HepG2 (cell line): ENCODE results near the gene SOX8. TPM values are rescaled to one million over a fixed set of nuclear protein-coding genes. Genes with fewer than 3 reads are reported as not detected.

Experiments
- EED ChIP-seq: sonication (generic); formaldehyde crosslinking; IDR thresholded peaks from 2 replicates; pipeline ENCODE4 v1.5.0; 2020; ENCODE audit warnings: mild to moderate bottlenecking, missing genetic modification reagents
- GLI4 ChIP-seq: sonication (generic); formaldehyde crosslinking; IDR thresholded peaks from 2 replicates; pipeline ENCODE4 v1.5.1; 2020; ENCODE audit warnings: missing genetic modification reagents, mild to moderate bottlenecking, moderate library complexity, borderline replicate concordance
- ISX ChIP-seq: sonication (generic); formaldehyde crosslinking; conservative IDR thresholded peaks from 2 replicates; pipeline ENCODE4 v1.5.0; 2020; ENCODE audit warnings: missing genetic modification reagents
- MED1 ChIP-seq: sonication (generic); formaldehyde crosslinking; IDR thresholded peaks from 2 replicates; pipeline ENCODE4 v1.4.0; 2020; ENCODE audit warnings: missing genetic modification reagents
- MIXL1 ChIP-seq: IDR thresholded peaks from 2 replicates; pipeline ENCODE4 v1.6.1; 2016
- MXD3 ChIP-seq: IDR thresholded peaks from 2 replicates; pipeline ENCODE4 v1.6.1; 2016; ENCODE audit warnings: mild to moderate bottlenecking, missing biosample characterization, missing genetic modification reagents
- MXD4 ChIP-seq: IDR thresholded peaks from 2 replicates; pipeline ENCODE4 v1.6.1; 2016; ENCODE audit warnings: mild to moderate bottlenecking, missing biosample characterization, missing genetic modification reagents
- NR2F6 ChIP-seq, 2 experiments: IDR thresholded peaks; 2 replicates each; pipeline ENCODE4 v1.6.1; 2016; ENCODE audit warnings: antibody characterized with exemption in 1 of 2, mild to moderate bottlenecking in 1 of 2
- SAFB2 ChIP-seq: sonication (generic); formaldehyde crosslinking; IDR thresholded peaks from 2 replicates; pipeline ENCODE4 v1.5.1; 2020; ENCODE audit warnings: missing genetic modification reagents, low read depth, mild to moderate bottlenecking, borderline replicate concordance
- SP2 ChIP-seq: sonication (generic); formaldehyde crosslinking; IDR thresholded peaks from 2 replicates; pipeline ENCODE4 v1.5.1; 2020; ENCODE audit warnings: mild to moderate bottlenecking, missing genetic modification reagents
- THAP9 ChIP-seq: sonication (generic); formaldehyde crosslinking; IDR thresholded peaks from 2 replicates; pipeline ENCODE4; 2020; ENCODE audit warnings: missing genetic modification reagents, mild to moderate bottlenecking, borderline replicate concordance
- ZBED4 ChIP-seq: sonication (generic); formaldehyde crosslinking; IDR thresholded peaks from 2 replicates; pipeline ENCODE4 v1.4.0; 2020; ENCODE audit warnings: missing genetic modification reagents, borderline replicate concordance
- ZBTB1 ChIP-seq: sonication (generic); formaldehyde crosslinking; IDR thresholded peaks from 2 replicates; pipeline ENCODE4 v1.4.0; 2020; ENCODE audit warnings: missing genetic modification reagents, borderline replicate concordance
- ZNF33B ChIP-seq: sonication (generic); formaldehyde crosslinking; IDR thresholded peaks from 2 replicates; pipeline ENCODE4 v1.5.1; 2020; ENCODE audit warnings: mild to moderate bottlenecking, missing genetic modification reagents
- ZNF383 ChIP-seq: sonication (generic); formaldehyde crosslinking; IDR thresholded peaks from 2 replicates; pipeline ENCODE4 v1.4.0; 2020; ENCODE audit warnings: missing genetic modification reagents, mild to moderate bottlenecking, borderline replicate concordance
- ZNF687 ChIP-seq: sonication (generic); formaldehyde crosslinking; IDR thresholded peaks from 2 replicates; pipeline ENCODE4 v1.5.1; 2020; ENCODE audit warnings: mild to moderate bottlenecking, missing genetic modification reagents, moderate library complexity
- ZNF747 ChIP-seq: sonication (generic); formaldehyde crosslinking; IDR thresholded peaks from 2 replicates; pipeline ENCODE4 v1.8.1; 2023; ENCODE audit warnings: missing genetic modification reagents, mild to moderate bottlenecking, borderline replicate concordance
- polyA plus RNA-seq, 8 experiments: library from polyadenylated mRNA; depleted of rRNA in 3 of 8; stranded (reverse) in 7 of 8; unstranded in 1 of 8; fragments of >200 nt; fragmentation: Illumina TruSeq in 4 of 8; extraction: Trizol in 4 of 8; gene quantifications; 2 replicates each; pipeline versions ENCODE4 v1.2.1 to v1.2.3, GENCODE V29; 2011 to 2016; ENCODE audit warnings: low read depth in 4 of 8, missing spikeins in 1 of 8, mixed read lengths in 1 of 8; ENCODE audit not compliant: insufficient read depth in 1 of 8
- total RNA-seq, 5 experiments: library from RNA; depleted of rRNA; stranded (reverse); fragments of >200 nt; fragmentation: Illumina TruSeq; extraction: Trizol; gene quantifications; 2 replicates each; pipeline ENCODE4 v1.2.3, GENCODE V29; 2016; ENCODE audit warnings: low read depth in 1 of 5

The SOX8 gene
- total and polyA plus RNA-seq, 2 of the 13 experiments (the other 11 are each of a cell fraction or from before 2014, with no cell fraction given), result 0.20 to 0.28 TPM

- TF ChIP-seq MED1 (CRISPR knock-in tag) (peak; percentile 49; the same call in 1 of the 2 replicates), MIXL1 (CRISPR knock-in tag) (0 out of 2 replicates have a peak, but pooled peaks have one; percentile 19), ZNF687 (CRISPR knock-in tag) (peak; percentile 89), GLI4 (CRISPR knock-in tag) (no peak), ZNF383 (no peak), SAFB2 (no peak; the same call in 1 of the 2 replicates), NR2F6 (IDR thresholded peaks at IDR 0.05) (no peak), NR2F6 (CRISPR knock-in tag; IDR thresholded peaks at IDR 0.05) (peak; percentile 42; the same call in 1 of the 2 replicates), ZBTB1 (CRISPR knock-in tag) (no peak), MXD3 (CRISPR knock-in tag) (peak; percentile 41; the same call in 1 of the 2 replicates), SP2 (CRISPR knock-in tag) (no peak), ZNF747 (CRISPR knock-in tag) (0 out of 2 replicates have a peak, but pooled peaks have one; percentile 17), EED (CRISPR knock-in tag) (no peak), THAP9 (CRISPR knock-in tag) (no peak), ISX (CRISPR knock-in tag) (no peak), MXD4 (CRISPR knock-in tag) (no peak), ZNF33B (no peak), ZBED4 (CRISPR knock-in tag) (peak; percentile 47; the same call in 1 of the 2 replicates)
Measured at GRCh38 chr16:972316-973002, 9.1 kb upstream of the SOX8 start (continued).
